Activated T-helper 2 cell treated with anti-CD3 and anti-CD28 coated beads, Interferon-gamma antibody, Interleukin-2, Interleukin-4, amounts not matched to agents 10 μg/mL and 5 μg/mL and 100 μg/mL, durations not matched to agents 14 hours and 24 hours and 36 hours (primary cell): ENCODE data around the gene SF3B6. TPM values are rescaled to one million over a fixed set of nuclear protein-coding genes. Genes with fewer than 3 reads are reported as not detected.

Experiments used
- DNase-seq: peaks from one replicate; pipeline ENCODE4 v3.0.0; 2021; ENCODE audit warnings: low spot score
- H3K27ac Mint-ChIP-seq: one replicate; pipeline ENCODE4 v1.8.0; 2021; ENCODE audit warnings: mixed read lengths
- H3K27me3 Mint-ChIP-seq: one replicate; pipeline ENCODE4 v1.8.0; 2021; ENCODE audit warnings: low read depth, mixed read lengths
- H3K36me3 Mint-ChIP-seq: one replicate; pipeline ENCODE4 v1.8.0; 2021; ENCODE audit warnings: low read depth, mixed read lengths
- H3K4me1 Mint-ChIP-seq: one replicate; pipeline ENCODE4 v1.8.0; 2021; ENCODE audit warnings: low read depth, mixed read lengths
- H3K4me3 Mint-ChIP-seq: one replicate; pipeline ENCODE4 v1.8.0; 2021; ENCODE audit warnings: low read depth, mild to moderate bottlenecking, moderate library complexity, mixed read lengths
- H3K9me3 Mint-ChIP-seq: one replicate; pipeline ENCODE4 v1.8.0; 2021; ENCODE audit warnings: mixed read lengths
- intact Hi-C: fragments of 100-400 bp; cut with micrococcal nuclease; formaldehyde crosslinking; loops from one replicate; pipeline ENCODE4 v1.15.1; 2023
- total RNA-seq: library from RNA; stranded (reverse); gene quantifications from 2 replicates; pipeline ENCODE4 v1.2.3, GENCODE V29; 2022

The SF3B6 gene
- total RNA-seq, 1 donor from 2014 or later = 143 TPM

GRCh38 chr2:24085200-24085489 is 9.0 kb upstream of the SF3B6 start:
- Mint-ChIP-seq H3K36me3 (peaks cover 5% of the 10 kb centered on the region), H3K4me1 (peaks cover 18% of the 10 kb centered on the region), H3K9me3 (no peaks in the 10 kb centered on the region), H3K27me3 (no peaks in the 10 kb centered on the region), H3K4me3 (peak overlapping the region; percentile 84), H3K27ac (no peak overlapping the region)
- intact Hi-C loops = loop anchor here (2.0 kb wide), 1 partner anchor 158 kb away; the partner anchor contains the start of gene ATAD2B
- DNase-seq = no peak

GRCh38 chr2:24084386-24085199 is 8.5 kb upstream of the SF3B6 start, which contains the start of gene TP53I3:
TSS of gene TP53I3 (minus strand) at chr2:24084834. CDS start at chr2:24084326, 508 bp downstream.
- H3K9me3 Mint-ChIP-seq = no peaks in the 10 kb centered on the region
- intact Hi-C loops = loop anchor here (1.0 to 5.0 kb wide), 4 partner anchors 8 to 298 kb away; partner anchors contain the start of genes ATAD2B and SF3B6
- peaks cover 5% of the 10 kb centered on the region for H3K36me3 Mint-ChIP-seq

GRCh38 chr2:24083567-24084385 is 7.7 kb upstream of the SF3B6 start:
- Mint-ChIP-seq H3K27me3 (no peaks in the 10 kb centered on the region), H3K4me1 (peaks cover 18% of the 10 kb centered on the region), H3K36me3 (peaks cover 5% of the 10 kb centered on the region), H3K4me3 (peak overlapping the region; percentile 84), H3K9me3 (no peaks in the 10 kb centered on the region), H3K27ac (peak overlapping the region; percentile 70)
- intact Hi-C loops = loop anchor here (1.0 to 5.0 kb wide), 4 partner anchors 7 to 299 kb away; partner anchors contain the start of genes ATAD2B and SF3B6
- DNase-seq = no peak

More at GRCh38 chr2:24084386-24085199, 8.5 kb upstream of the SF3B6 start, which contains the start of gene TP53I3:
- DNase-seq = peak; percentile 79
- Mint-ChIP-seq H3K4me1 (peaks cover 18% of the 10 kb centered on the region), H3K27ac (peak within 1 kb of the TSS; percentile 70), H3K4me3 (peak within 1 kb of the TSS; percentile 84), H3K27me3 (no peaks in the 10 kb centered on the region)

GRCh38 chr2:24082787-24083566 is 6.9 kb upstream of the SF3B6 start:
- H3K9me3 Mint-ChIP-seq = no peaks in the 10 kb centered on the region
- H3K4me3 Mint-ChIP-seq = peak overlapping the region; percentile 84
- peaks cover 5% of the 10 kb centered on the region for H3K36me3 Mint-ChIP-seq
- no peaks in the 10 kb centered on the region for H3K27me3 Mint-ChIP-seq
- H3K4me1 Mint-ChIP-seq = peaks cover 20% of the 10 kb centered on the region
- intact Hi-C loops = loop anchor here (5.0 kb wide), 1 partner anchor 299 kb away; no protein-coding TSS in a partner anchor
- peak overlapping the region; percentile 70 for H3K27ac Mint-ChIP-seq
- no peak for DNase-seq

GRCh38 chr2:24080701-24081100 is 4.6 kb upstream of the SF3B6 start:
- intact Hi-C loops = loop anchor here (5.0 kb wide), 1 partner anchor 302 kb away; no protein-coding TSS in a partner anchor
- H3K9me3 Mint-ChIP-seq = no peaks in the 10 kb centered on the region
- DNase-seq = no peak
- no peaks in the 10 kb centered on the region for H3K27me3 Mint-ChIP-seq
- peaks cover 5% of the 10 kb centered on the region for H3K36me3 Mint-ChIP-seq
- no peak overlapping the region for H3K27ac Mint-ChIP-seq
- no peak overlapping the region for H3K4me3 Mint-ChIP-seq
- peaks cover 28% of the 10 kb centered on the region for H3K4me1 Mint-ChIP-seq

- peak overlapping the region; percentile 97 for H3K4me3 Mint-ChIP-seq
- peaks cover 18% of the 10 kb centered on the region for H3K36me3 Mint-ChIP-seq
- no peak for DNase-seq
- H3K9me3 Mint-ChIP-seq = no peaks in the 10 kb centered on the region
- no peaks in the 10 kb centered on the region for H3K27me3 Mint-ChIP-seq
- H3K27ac Mint-ChIP-seq = no peak overlapping the region
- H3K4me1 Mint-ChIP-seq = peaks cover 24% of the 10 kb centered on the region
- intact Hi-C loops = no loop called here
Observed at GRCh38 chr2:24077879-24078278, 1.8 kb upstream of the SF3B6 start.

GRCh38 chr2:24077535-24077877 is 1.4 kb upstream of the SF3B6 start:
- H3K9me3 Mint-ChIP-seq = no peaks in the 10 kb centered on the region
- DNase-seq = no peak
- peaks cover 22% of the 10 kb centered on the region for H3K36me3 Mint-ChIP-seq
- intact Hi-C loops = no loop called here
- peaks cover 27% of the 10 kb centered on the region for H3K4me1 Mint-ChIP-seq
- no peaks in the 10 kb centered on the region for H3K27me3 Mint-ChIP-seq
- peak overlapping the region; percentile 97 for H3K4me3 Mint-ChIP-seq
- peak overlapping the region; percentile 18 for H3K27ac Mint-ChIP-seq

GRCh38 chr2:24076849-24077534 is 866 bp upstream of the SF3B6 start:
- Mint-ChIP-seq H3K36me3 (peaks cover 26% of the 10 kb centered on the region), H3K4me1 (peaks cover 31% of the 10 kb centered on the region), H3K9me3 (no peaks in the 10 kb centered on the region), H3K27ac (peak overlapping the region; percentile 65), H3K27me3 (no peaks in the 10 kb centered on the region), H3K4me3 (peak overlapping the region; percentile 97)
- intact Hi-C loops = loop anchor here (1.0 kb wide), 3 partner anchors 7 to 150 kb away; partner anchors contain the start of genes ATAD2B, TP53I3 and WDCP
- no peak for DNase-seq

- Mint-ChIP-seq H3K4me3 (peak overlapping the region; percentile 97), H3K27ac (peak overlapping the region; percentile 97), H3K4me1 (peaks cover 31% of the 10 kb centered on the region), H3K9me3 (no peaks in the 10 kb centered on the region), H3K36me3 (peaks cover 21% of the 10 kb centered on the region), H3K27me3 (no peaks in the 10 kb centered on the region)
- no peak for DNase-seq
- intact Hi-C loops = no loop called here
Observed at GRCh38 chr2:24075259-24075658, 867 bp downstream of the SF3B6 start.

- H3K4me1 Mint-ChIP-seq = peaks cover 33% of the 10 kb centered on the region
Observed at GRCh38 chr2:24073816-24074215, 2.3 kb downstream of the SF3B6 start.

GRCh38 chr2:24072259-24072658 is 3.9 kb downstream of the SF3B6 start:
- intact Hi-C loops = no loop called here

More at GRCh38 chr2:24073816-24074215, 2.3 kb downstream of the SF3B6 start:
- Mint-ChIP-seq H3K27me3 (no peaks in the 10 kb centered on the region), H3K9me3 (no peaks in the 10 kb centered on the region), H3K27ac (no peak overlapping the region), H3K36me3 (peaks cover 29% of the 10 kb centered on the region), H3K4me3 (no peak overlapping the region)
- intact Hi-C loops = no loop called here
- no peak for DNase-seq

GRCh38 chr2:24065341-24065740 is 10.8 kb downstream of the SF3B6 start:
- no peak overlapping the region for H3K4me3 Mint-ChIP-seq
- DNase-seq = no peak
- peaks cover 5% of the 10 kb centered on the region for H3K4me1 Mint-ChIP-seq
- no peaks in the 10 kb centered on the region for H3K9me3 Mint-ChIP-seq
- no peak overlapping the region for H3K27ac Mint-ChIP-seq
- intact Hi-C loops = no loop called here
- peaks cover 26% of the 10 kb centered on the region for H3K36me3 Mint-ChIP-seq
- no peaks in the 10 kb centered on the region for H3K27me3 Mint-ChIP-seq

More at GRCh38 chr2:24072259-24072658, 3.9 kb downstream of the SF3B6 start:
- Mint-ChIP-seq H3K27ac (no peak overlapping the region), H3K4me1 (peaks cover 24% of the 10 kb centered on the region), H3K4me3 (no peak overlapping the region), H3K36me3 (peaks cover 41% of the 10 kb centered on the region), H3K27me3 (no peaks in the 10 kb centered on the region), H3K9me3 (no peaks in the 10 kb centered on the region)
- no peak for DNase-seq
